HepG2 (cell line): Measurements from ENCODE around the gene CTU2. TPM values are rescaled to one million over a fixed set of nuclear protein-coding genes. Genes with fewer than 3 reads are reported as not detected.
A peak's percentile ranks its signal among the peaks of the same experiment; 100 is the strongest.

Source experiments
- DMAP1 ChIP-seq: IDR thresholded peaks from 2 replicates; pipeline ENCODE4 v1.6.1; 2016
- GTF3A ChIP-seq: sonication (generic); formaldehyde crosslinking; conservative IDR thresholded peaks from 2 replicates; pipeline ENCODE4 v1.4.0; 2020; ENCODE audit warnings: mild to moderate bottlenecking, missing genetic modification reagents
- HDAC1 ChIP-seq: sonication (generic); formaldehyde crosslinking; IDR thresholded peaks from 2 replicates; pipeline ENCODE4 v1.5.1; 2020; ENCODE audit warnings: mild to moderate bottlenecking, missing genetic modification reagents
- NFYB ChIP-seq: sonication (generic); formaldehyde crosslinking; IDR thresholded peaks from 2 replicates; pipeline ENCODE4 v1.4.0; 2020; ENCODE audit warnings: missing genetic modification reagents
- POLR2AphosphoS5 ChIP-seq: IDR thresholded peaks from 2 replicates; pipeline ENCODE4 v1.6.1; 2012; ENCODE audit warnings: low read depth, low read length
- SOX6 ChIP-seq, 2 experiments: fragments of 450-650 bp in 1 of 2; sonication (generic) in 1 of 2; formaldehyde crosslinking in 1 of 2; IDR thresholded peaks; 2 replicates each; pipeline versions ENCODE4 v1.4.0 to v1.6.1; 2017 to 2020; ENCODE audit warnings: antibody characterized with exemption in 1 of 2, mild to moderate bottlenecking in 1 of 2, missing genetic modification reagents in 1 of 2
- SYNCRIP ChIP-seq: fragments of 200-400 bp; formaldehyde crosslinking; IDR thresholded peaks from 2 replicates; pipeline ENCODE4 v1.6.1; 2018; ENCODE audit warnings: mild to moderate bottlenecking, low read depth, low read length; ENCODE audit not compliant: insufficient read depth
- TARDBP ChIP-seq: sonication (generic); formaldehyde crosslinking; IDR thresholded peaks from 2 replicates; pipeline ENCODE4 v1.8.0; 2022; ENCODE audit warnings: mild to moderate bottlenecking, missing genetic modification reagents
- TOPORS ChIP-seq: sonication (generic); formaldehyde crosslinking; IDR thresholded peaks from 2 replicates; pipeline ENCODE4 v1.8.0; 2023; ENCODE audit warnings: mild to moderate bottlenecking, missing genetic modification reagents
- ZBTB38 ChIP-seq: sonication (generic); formaldehyde crosslinking; IDR thresholded peaks from 2 replicates; pipeline ENCODE4 v1.5.1; 2020; ENCODE audit warnings: mild to moderate bottlenecking, missing genetic modification reagents
- ZC3H13 ChIP-seq: sonication (generic); formaldehyde crosslinking; IDR thresholded peaks from 2 replicates; pipeline ENCODE4 v1.8.1; 2023; ENCODE audit warnings: mild to moderate bottlenecking, missing genetic modification reagents, moderate library complexity
- ZMYM2 ChIP-seq: sonication (generic); formaldehyde crosslinking; IDR thresholded peaks from 2 replicates; pipeline ENCODE4 v1.8.0; 2022; ENCODE audit warnings: mild to moderate bottlenecking, missing genetic modification reagents
- ZNF143 ChIP-seq: sonication (generic); formaldehyde crosslinking; IDR thresholded peaks from 2 replicates; pipeline ENCODE4 v1.4.0; 2020; ENCODE audit warnings: missing genetic modification reagents
- ZNF329 ChIP-seq: sonication (generic); formaldehyde crosslinking; IDR thresholded peaks from 2 replicates; pipeline ENCODE4 v1.9.0; 2021; ENCODE audit warnings: low read depth, mild to moderate bottlenecking, missing genetic modification reagents
- ZNF557 ChIP-seq: sonication (generic); formaldehyde crosslinking; IDR thresholded peaks from 2 replicates; pipeline ENCODE4 v1.4.0; 2020; ENCODE audit warnings: missing genetic modification reagents
- ZNF768 ChIP-seq: sonication (generic); formaldehyde crosslinking; IDR thresholded peaks from 2 replicates; pipeline ENCODE4 v1.4.0; 2020; ENCODE audit warnings: missing genetic modification reagents
- ZZZ3 ChIP-seq: sonication (generic); formaldehyde crosslinking; IDR thresholded peaks from 2 replicates; pipeline ENCODE4 v1.4.0; 2020; ENCODE audit warnings: missing genetic modification reagents, mild to moderate bottlenecking, borderline replicate concordance
- polyA plus RNA-seq, 8 experiments: library from polyadenylated mRNA; depleted of rRNA in 3 of 8; stranded (reverse) in 7 of 8; unstranded in 1 of 8; fragments of >200 nt; fragmentation: Illumina TruSeq in 4 of 8; extraction: Trizol in 4 of 8; gene quantifications; 2 replicates each; pipeline versions ENCODE4 v1.2.1 to v1.2.3, GENCODE V29; 2011 to 2016; ENCODE audit warnings: low read depth in 4 of 8, missing spikeins in 1 of 8, mixed read lengths in 1 of 8; ENCODE audit not compliant: insufficient read depth in 1 of 8
- total RNA-seq, 5 experiments: library from RNA; depleted of rRNA; stranded (reverse); fragments of >200 nt; fragmentation: Illumina TruSeq; extraction: Trizol; gene quantifications; 2 replicates each; pipeline ENCODE4 v1.2.3, GENCODE V29; 2016; ENCODE audit warnings: low read depth in 1 of 5
- TF ChIP-seq, protein P1 (sequence below): sonication (generic); formaldehyde crosslinking; IDR thresholded peaks from 2 replicates; pipeline ENCODE4 v1.8.0; 2022; ENCODE audit warnings: mild to moderate bottlenecking, missing genetic modification reagents, borderline replicate concordance
- TF ChIP-seq, protein P2 (sequence below): sonication (generic); formaldehyde crosslinking; IDR thresholded peaks from 2 replicates; pipeline ENCODE4 v1.5.0; 2020; ENCODE audit warnings: mild to moderate bottlenecking, missing genetic modification reagents
- TF ChIP-seq, protein P3 (sequence below): IDR thresholded peaks from 2 replicates; pipeline ENCODE4 v1.6.1; 2018; ENCODE audit warnings: missing genetic modification reagents, mild to moderate bottlenecking, missing compliant biosample characterization
- TF ChIP-seq, protein P4 (sequence below): IDR thresholded peaks from 2 replicates; pipeline ENCODE4 v1.6.1; 2016
- TF ChIP-seq, protein P5 (sequence below): sonication (generic); formaldehyde crosslinking; IDR thresholded peaks from 2 replicates; pipeline ENCODE4 v1.5.0; 2020; ENCODE audit warnings: missing genetic modification reagents

Gene CTU2
- total and polyA plus RNA-seq, 2 of the 13 experiments (the other 11 are each of a cell fraction or from before 2014, with no cell fraction given), result 13.3 to 21.9 TPM

DNA sequence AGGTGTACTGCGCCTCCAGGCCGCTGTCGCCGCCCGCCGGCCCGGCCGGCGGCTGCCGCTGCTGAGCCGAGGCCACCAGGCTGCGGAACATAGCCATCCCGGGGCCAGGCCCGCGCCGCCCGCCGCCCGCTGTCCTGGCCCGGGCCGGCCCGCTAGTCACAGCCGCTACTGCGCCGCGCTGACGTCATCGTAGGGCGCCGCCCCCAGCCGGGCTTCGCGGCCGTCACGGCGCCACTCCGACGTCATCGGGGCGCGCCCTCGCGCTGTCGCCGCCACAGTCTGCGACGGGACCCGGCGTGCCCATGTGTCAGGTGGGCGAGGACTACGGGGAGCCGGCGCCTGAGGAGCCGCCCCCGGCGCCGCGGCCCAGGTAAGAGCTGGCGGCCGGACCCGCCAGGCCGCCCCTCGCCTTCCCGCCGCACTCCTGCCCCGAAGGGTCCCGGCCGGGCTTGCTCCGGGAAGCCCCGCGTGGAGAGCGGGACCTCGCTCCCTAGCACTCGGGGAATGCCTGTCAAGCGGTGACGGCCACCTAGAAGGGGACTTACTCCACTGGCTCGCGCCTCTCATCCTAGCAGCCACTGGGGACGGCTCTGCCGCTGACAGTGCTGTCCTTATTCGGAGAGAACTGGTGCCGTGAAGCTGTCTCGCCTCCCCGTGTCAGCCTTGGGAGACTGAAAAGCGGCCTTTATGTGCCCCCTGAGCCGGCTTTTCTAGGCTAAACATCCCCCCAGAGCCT lies at the start of gene CTU2, which contains the start of gene RNF166 (continued):
- TF ChIP-seq, protein P1, sequence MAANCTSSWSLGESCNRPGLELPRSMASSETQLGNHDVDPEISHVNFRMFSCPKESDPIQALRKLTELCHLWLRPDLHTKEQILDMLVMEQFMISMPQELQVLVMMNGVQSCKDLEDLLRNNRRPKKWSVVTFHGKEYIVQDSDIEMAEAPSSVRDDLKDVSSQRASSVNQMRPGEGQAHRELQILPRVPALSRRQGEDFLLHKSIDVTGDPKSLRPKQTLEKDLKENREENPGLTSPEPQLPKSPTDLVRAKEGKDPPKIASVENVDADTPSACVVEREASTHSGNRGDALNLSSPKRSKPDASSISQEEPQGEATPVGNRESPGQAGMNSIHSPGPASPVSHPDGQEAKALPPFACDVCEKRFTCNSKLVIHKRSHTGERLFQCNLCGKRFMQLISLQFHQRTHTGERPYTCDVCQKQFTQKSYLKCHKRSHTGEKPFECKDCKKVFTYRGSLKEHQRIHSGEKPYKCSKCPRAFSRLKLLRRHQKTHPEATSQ (CRISPR knock-in tag), result 0 out of 2 replicates have a peak, but pooled peaks have one; percentile 65
- TF ChIP-seq ZNF329 (CRISPR knock-in tag) (peak; percentile 74), DMAP1 (CRISPR knock-in tag) (peak; percentile 63), HDAC1 (CRISPR knock-in tag) (peak; percentile 100), POLR2AphosphoS5 (peak; percentile 41; the same call in 1 of the 2 replicates), ZC3H13 (CRISPR knock-in tag) (no peak), TARDBP (CRISPR knock-in tag) (peak; percentile 89), SOX6 (IDR thresholded peaks at IDR 0.05) (no peak), SOX6 (CRISPR knock-in tag; IDR thresholded peaks at IDR 0.05) (peak; percentile 40; the same call in 1 of the 2 replicates), ZNF143 (CRISPR knock-in tag) (peak; percentile 68), SYNCRIP (no peak), NFYB (CRISPR knock-in tag) (peak; percentile 34; the same call in 1 of the 2 replicates), ZNF557 (no peak), ZMYM2 (CRISPR knock-in tag) (no peak), GTF3A (CRISPR knock-in tag) (peak; percentile 78; the same call in 1 of the 2 replicates), TOPORS (CRISPR knock-in tag) (peak; percentile 45; the same call in 1 of the 2 replicates), ZBTB38 (CRISPR knock-in tag) (peak; percentile 92), ZZZ3 (CRISPR knock-in tag) (peak; percentile 83), ZNF768 (CRISPR knock-in tag) (peak; percentile 80)
- TF ChIP-seq, protein P2, sequence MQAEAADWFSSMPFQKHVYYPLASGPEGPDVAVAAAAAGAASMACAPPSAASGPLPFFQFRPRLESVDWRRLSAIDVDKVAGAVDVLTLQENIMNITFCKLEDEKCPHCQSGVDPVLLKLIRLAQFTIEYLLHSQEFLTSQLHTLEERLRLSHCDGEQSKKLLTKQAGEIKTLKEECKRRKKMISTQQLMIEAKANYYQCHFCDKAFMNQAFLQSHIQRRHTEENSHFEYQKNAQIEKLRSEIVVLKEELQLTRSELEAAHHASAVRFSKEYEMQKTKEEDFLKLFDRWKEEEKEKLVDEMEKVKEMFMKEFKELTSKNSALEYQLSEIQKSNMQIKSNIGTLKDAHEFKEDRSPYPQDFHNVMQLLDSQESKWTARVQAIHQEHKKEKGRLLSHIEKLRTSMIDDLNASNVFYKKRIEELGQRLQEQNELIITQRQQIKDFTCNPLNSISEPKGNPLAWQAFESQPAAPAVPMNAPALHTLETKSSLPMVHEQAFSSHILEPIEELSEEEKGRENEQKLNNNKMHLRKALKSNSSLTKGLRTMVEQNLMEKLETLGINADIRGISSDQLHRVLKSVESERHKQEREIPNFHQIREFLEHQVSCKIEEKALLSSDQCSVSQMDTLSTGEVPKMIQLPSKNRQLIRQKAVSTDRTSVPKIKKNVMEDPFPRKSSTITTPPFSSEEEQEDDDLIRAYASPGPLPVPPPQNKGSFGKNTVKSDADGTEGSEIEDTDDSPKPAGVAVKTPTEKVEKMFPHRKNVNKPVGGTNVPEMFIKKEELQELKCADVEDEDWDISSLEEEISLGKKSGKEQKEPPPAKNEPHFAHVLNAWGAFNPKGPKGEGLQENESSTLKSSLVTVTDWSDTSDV (CRISPR knock-in tag), result peak; percentile 74; the same call in 1 of the 2 replicates
- TF ChIP-seq, protein P3, sequence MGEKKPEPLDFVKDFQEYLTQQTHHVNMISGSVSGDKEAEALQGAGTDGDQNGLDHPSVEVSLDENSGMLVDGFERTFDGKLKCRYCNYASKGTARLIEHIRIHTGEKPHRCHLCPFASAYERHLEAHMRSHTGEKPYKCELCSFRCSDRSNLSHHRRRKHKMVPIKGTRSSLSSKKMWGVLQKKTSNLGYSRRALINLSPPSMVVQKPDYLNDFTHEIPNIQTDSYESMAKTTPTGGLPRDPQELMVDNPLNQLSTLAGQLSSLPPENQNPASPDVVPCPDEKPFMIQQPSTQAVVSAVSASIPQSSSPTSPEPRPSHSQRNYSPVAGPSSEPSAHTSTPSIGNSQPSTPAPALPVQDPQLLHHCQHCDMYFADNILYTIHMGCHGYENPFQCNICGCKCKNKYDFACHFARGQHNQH, result peak; percentile 67
- TF ChIP-seq, protein P4, sequence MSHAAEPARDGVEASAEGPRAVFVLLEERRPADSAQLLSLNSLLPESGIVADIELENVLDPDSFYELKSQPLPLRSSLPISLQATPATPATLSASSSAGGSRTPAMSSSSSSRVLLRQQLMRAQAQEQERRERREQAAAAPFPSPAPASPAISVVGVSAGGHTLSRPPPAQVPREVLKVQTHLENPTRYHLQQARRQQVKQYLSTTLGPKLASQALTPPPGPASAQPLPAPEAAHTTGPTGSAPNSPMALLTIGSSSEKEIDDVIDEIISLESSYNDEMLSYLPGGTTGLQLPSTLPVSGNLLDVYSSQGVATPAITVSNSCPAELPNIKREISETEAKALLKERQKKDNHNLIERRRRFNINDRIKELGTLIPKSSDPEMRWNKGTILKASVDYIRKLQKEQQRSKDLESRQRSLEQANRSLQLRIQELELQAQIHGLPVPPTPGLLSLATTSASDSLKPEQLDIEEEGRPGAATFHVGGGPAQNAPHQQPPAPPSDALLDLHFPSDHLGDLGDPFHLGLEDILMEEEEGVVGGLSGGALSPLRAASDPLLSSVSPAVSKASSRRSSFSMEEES (CRISPR knock-in tag), result 0 out of 2 replicates have a peak, but pooled peaks have one; percentile 41
- TF ChIP-seq, protein P5, sequence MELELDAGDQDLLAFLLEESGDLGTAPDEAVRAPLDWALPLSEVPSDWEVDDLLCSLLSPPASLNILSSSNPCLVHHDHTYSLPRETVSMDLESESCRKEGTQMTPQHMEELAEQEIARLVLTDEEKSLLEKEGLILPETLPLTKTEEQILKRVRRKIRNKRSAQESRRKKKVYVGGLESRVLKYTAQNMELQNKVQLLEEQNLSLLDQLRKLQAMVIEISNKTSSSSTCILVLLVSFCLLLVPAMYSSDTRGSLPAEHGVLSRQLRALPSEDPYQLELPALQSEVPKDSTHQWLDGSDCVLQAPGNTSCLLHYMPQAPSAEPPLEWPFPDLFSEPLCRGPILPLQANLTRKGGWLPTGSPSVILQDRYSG (CRISPR knock-in tag), result no peak; the same call in 1 of the 2 replicates
